Gastroesophageal sphincter (tissue), 3 donors: ENCODE data around the gene WNT10A.

ENCODE experiments used
- CTCF ChIP-seq, 4 experiments: fragments of 200-600 bp in 2 of 4; fragments of 450-650 bp in 2 of 4; sonication (generic) in 1 of 4; IDR thresholded peaks; one replicate each; pipeline ENCODE4 v1.5.1; 2017 to 2019; ENCODE audit warnings: antibody characterized with exemption in 4 of 4, mild to moderate bottlenecking in 2 of 4, moderate library complexity in 2 of 4
- EP300 ChIP-seq: sonication (generic); formaldehyde crosslinking; IDR thresholded peaks from one replicate; pipeline ENCODE4 v1.6.1; 2017; ENCODE audit warnings: antibody characterized with exemption, mild to moderate bottlenecking
- POLR2A ChIP-seq, 2 donors: fragments of 450-650 bp; IDR thresholded peaks; one replicate each; pipeline ENCODE4 v1.6.1; 2017; ENCODE audit warnings: antibody characterized with exemption in 2 of 2, mild to moderate bottlenecking in 2 of 2, moderate library complexity in 1 of 2
- POLR2AphosphoS5 ChIP-seq: sonication (generic); formaldehyde crosslinking; IDR thresholded peaks from one replicate; pipeline ENCODE4 v1.6.1; 2017; ENCODE audit warnings: antibody characterized with exemption

GRCh38 chr2:218888341-218888740, 7.7 kb downstream of the WNT10A start:
- TF ChIP-seq POLR2AphosphoS5 (no peak), EP300 (no peak), CTCF (IDR thresholded peaks at IDR 0.05) (no peak), POLR2A (IDR thresholded peaks at IDR 0.05) (no peak)
